Activated T-helper 9 cell treated with anti-CD3 and anti-CD28 coated beads, Interleukin-2, amount 50 U/mL, for 16 hours (primary cell): ENCODE measurements around the gene SF3A2.

Experiments used
- DNase-seq: peaks from one replicate; pipeline ENCODE4 v3.0.0-alpha.2; 2020; ENCODE audit warnings: low read depth

The SF3A2 gene

GRCh38 chr19:2253106-2254063 is 16.8 kb downstream of the SF3A2 start:
- no peak for DNase-seq

- DNase-seq: no peak
These were observed 17.6 kb downstream of the SF3A2 start for GRCh38 chr19:2254064-2254872.

- no peak for DNase-seq
These were observed 18.7 kb downstream of the SF3A2 start for GRCh38 chr19:2255112-2255845.

- DNase-seq: no peak
These were observed 19.5 kb downstream of the SF3A2 start, which contains the start of gene JSRP1 for GRCh38 chr19:2255982-2256685. JSRP1 (minus strand) TSS chr19:2256417; CDS start chr19:2255314, 1,103 bp downstream.

DNA sequence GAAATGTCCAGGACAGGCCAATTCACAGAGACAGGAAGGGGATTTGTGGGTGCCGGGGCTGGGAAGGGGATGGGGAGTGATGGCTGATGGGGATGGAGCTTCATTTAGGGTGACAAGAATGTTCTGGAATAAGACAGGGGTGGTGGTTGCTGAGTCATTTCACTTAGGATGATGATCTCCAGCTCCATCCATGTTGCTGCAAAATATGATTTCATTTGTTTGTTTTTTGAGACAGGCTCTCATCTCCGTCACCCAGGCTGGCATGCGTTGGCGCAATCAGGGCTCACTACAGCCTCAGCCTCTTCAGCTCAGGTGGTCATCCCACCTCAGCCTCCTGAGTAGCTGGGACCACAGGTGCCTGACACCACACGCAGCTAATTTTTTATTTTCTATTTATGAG is 22.7 kb downstream of the SF3A2 start:
- no peak for DNase-seq

GRCh38 chr19:2260341-2260805 is 23.7 kb downstream of the SF3A2 start:
- no peak for DNase-seq

DNA sequence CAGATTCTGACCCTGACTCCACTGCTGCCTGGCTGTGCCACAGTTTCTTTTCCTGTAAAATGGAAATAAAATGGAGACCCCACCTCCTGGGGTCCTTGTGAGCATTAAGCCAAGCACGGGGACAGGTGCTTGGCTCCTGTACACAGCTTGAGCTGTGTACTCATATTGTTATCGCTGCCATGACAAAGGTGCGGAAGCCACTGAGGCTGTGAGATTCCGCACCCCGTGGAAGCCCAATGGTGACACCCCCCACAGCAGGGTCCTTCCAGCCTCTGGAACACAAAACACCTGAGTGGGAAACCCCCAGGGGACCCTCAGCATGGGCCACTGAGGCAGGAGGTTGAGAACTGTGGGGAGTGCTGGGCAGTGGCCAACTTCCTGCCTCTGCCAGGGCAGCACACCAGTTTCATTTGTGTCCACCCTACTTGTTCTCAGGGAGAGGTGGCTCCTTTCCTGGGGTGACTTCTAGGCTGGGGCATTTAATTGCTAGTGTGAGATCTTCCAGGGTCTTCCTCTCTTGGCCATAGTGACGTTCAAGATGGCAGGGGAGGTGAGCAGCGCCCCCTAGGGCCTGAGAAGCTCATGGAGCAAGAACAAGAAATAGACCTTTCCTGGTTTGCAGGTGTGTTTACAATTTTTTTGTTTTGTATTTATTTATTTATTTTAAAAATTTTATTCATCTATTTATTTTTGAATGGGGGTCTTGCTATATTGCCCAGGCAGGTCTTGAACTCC is 25.0 kb downstream of the SF3A2 start:
- no peak for DNase-seq

- no peak for DNase-seq
These were observed 29.8 kb downstream of the SF3A2 start for GRCh38 chr19:2266183-2266993.

GRCh38 chr19:2268480-2268830 is 31.8 kb downstream of the SF3A2 start:
- no peak for DNase-seq

DNA sequence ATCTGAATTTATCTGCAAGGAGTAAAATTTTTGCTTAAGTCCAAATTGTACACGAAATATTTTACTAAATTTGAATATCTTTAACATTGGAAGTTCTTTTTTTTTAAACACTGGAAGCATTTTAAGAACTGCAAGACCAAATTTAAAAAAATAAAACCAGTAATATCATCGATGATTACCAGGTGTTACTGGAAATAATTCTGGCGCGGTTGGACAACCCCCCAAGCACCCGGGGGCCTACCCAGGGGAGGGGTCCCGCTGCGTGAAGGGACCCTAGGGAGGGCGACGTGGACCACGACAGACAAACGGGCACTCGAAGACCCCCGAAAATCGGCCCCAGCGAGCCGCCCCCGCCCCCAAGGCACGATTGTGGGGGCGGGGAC is 32.2 kb downstream of the SF3A2 start:
- no peak for DNase-seq

DNA sequence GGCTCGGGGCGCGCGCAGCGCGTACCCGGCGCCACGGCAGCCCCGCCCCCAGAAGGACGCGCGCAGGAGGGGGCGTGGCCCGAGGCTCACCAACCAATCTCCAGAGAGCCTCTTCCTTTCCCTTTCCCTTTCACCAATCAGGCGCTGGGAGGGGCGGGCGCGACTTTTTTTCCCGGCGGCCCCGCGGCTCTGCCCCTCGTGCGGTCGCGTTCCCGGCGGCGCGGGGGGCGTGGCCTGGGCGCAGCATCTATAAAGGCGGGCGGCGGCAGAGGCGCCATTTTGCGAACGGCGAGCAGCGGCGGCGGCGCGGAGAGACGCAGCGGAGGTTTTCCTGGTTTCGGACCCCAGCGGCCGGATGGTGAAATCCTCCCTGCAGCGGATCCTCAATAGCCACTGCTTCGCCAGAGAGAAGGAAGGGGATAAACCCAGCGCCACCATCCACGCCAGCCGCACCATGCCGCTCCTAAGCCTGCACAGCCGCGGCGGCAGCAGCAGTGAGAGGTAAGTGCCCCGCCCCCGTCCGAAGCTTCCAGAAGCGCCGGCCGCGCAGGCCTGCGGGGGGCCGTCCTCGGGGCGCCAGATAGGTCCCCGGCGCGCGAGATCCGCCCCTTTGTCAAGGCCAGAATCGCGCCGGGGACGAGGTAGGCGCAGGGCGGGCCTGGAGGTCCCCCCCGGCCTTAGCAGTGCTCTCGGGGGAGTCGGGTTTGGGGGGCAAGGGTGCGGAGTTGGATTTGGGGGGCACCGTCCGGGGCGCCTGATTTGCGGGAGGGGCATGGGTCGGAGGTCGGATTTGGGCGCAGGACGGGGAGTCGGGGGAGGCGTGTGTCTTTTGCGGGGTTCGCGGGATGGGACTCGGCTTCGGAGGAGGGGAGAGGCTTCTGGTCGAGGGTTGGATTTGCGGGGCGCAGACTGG is 32.9 kb downstream of the SF3A2 start:
- peak; percentile 98 for DNase-seq

DNA sequence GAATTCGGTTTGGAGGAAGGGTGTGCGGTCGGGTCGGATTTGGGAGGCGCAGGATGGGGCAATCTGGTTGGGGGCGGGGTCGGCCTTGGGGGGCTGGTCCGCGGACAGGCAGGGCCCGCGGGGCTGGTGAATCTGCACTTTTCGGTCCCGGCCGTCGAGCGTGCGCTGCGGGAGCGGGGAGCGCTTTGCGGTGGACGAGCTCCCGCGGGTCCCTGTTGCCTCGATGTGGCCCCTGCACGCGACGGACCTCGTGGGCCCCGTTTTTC is 33.5 kb downstream of the SF3A2 start:
- no peak for DNase-seq

DNA sequence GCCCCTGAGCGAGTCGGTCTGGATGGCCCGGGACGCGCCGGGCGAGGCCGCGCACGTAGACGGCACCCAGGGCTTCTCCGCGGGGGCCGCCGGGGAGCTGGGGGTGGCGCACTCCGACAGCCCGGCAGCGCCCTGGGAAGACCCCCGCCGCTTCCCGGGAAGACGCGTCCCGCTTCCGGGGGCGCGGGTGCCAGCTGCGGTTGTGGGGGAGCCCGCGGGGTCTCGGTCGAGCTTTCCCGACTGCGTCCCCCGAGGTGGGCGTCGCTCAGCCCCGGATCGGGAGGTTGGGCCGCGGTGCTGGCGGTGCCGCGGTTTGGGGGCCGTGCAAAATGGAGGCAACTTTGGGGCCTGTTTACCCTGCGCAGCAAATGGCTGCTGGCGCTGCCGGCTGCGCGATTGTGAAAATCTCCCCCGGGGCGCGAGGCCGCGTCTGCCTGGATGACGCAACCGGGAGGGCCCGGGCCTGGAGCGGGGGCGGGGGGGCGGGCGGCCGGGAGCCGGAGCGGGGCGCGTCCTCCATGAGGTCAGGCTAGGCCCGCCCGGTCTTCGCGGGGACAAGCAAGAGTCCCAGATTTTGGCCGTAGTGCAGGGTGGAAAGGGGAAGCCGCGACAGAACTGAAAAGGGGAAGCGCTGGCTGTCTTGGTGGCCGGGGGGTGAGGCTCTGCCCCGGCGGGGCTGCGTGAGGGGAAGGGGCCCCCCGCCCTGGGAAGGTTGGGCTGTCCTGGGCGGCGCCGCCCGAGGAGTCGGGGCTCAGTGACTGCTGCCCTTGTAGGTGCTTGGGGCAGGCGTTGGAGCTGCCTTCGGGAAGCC is 34.0 kb downstream of the SF3A2 start:
- peak; percentile 66 for DNase-seq

DNA sequence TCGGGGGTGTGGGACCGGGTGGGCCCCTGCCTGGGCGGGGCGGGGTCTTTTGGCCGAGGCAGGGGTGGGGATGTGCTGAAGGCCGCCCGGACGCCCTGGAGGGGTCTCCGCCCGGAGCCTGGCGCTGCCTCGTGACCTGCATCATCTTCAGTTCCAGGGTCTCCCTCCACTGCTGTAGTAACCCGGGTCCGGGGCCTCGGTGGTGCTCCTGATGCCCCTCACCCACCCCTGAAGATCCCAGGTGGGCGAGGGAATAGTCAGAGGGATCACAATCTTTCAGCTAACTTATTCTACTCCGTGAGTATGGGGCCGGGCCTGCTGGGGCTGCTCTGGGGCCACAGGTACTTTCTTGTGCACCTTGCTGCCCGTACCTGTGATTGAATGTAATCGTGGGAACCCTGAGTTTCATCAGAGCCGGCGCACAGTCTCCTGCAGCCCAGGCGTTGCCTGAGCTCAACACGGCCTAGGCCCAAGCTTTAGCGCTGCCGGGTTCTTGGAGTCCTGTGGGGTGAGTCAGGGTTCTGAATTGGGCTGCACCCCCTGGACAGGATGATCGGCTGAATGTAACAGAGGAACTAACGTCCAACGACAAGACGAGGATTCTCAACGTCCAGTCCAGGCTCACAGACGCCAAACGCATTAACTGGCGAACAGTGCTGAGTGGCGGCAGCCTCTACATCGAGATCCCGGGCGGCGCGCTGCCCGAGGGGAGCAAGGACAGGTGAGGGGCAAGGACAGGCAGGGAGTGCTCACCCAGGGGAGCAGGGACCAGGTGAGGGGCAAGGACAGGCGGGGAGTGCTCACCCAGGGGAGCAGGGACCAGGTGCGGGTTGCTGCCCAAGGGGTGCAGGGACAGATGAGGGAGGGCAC is 34.8 kb downstream of the SF3A2 start:
- no peak for DNase-seq

GRCh38 chr19:2273356-2274184 is 36.9 kb downstream of the SF3A2 start:
- peak; percentile 70 for DNase-seq

DNA sequence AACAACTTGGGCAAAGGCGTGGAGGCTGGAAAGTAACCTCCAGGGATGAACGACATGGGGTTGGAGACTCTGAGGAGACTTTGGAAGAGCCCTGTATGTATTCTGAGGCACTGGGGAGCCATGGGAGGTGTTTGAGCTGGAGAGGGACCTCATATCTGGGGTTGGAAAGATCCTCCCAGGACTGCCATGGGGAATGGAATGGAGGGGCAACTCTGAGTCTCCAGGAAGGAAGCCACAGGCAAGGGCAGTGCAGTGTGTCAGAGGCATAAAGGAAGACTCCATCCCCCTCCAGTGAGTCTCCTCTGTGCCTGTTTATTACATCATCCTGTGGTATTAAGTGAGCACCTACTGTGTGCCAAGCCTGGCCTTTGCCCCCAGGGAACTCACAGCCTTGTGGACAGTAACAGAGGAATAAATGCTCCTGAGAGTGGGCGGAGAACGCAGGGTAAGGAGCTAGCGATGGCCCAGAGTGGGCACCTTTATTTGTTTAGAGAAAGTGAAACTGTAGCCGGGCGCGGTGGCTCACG is 37.6 kb downstream of the SF3A2 start:
- DNase-seq: no peak
